Medulla oblongata (tissue), 1 donor: ENCODE measurements around the gene PER1.

Experiments
- DNase-seq: peaks from one replicate; pipeline ENCODE4 v3.0.0-alpha.2; 2015; ENCODE audit errors: extremely low spot score

Gene PER1

GRCh38 chr17:8141741-8142140 is 10.5 kb downstream of the PER1 start:
- no peak for DNase-seq

- no peak for DNase-seq
Observed at GRCh38 chr17:8141045-8141444, 11.2 kb downstream of the PER1 start.

GRCh38 chr17:8140065-8141029 is 11.9 kb downstream of the PER1 start:
- DNase-seq: no peak

- DNase-seq: peak; percentile 95
Observed at GRCh38 chr17:8138672-8139371, 13.4 kb downstream of the PER1 start.

- no peak for DNase-seq
Observed at GRCh38 chr17:8138374-8138671, 13.9 kb downstream of the PER1 start.

- DNase-seq: no peak
Observed at GRCh38 chr17:8137645-8138373, 14.4 kb downstream of the PER1 start.

- DNase-seq: no peak
Observed at GRCh38 chr17:8133941-8134340, 18.3 kb downstream of the PER1 start.

- DNase-seq: no peak
Observed at GRCh38 chr17:8133399-8133798, 18.8 kb downstream of the PER1 start.

- DNase-seq: no peak
Observed at GRCh38 chr17:8131844-8132441, 20.3 kb downstream of the PER1 start.

- DNase-seq: no peak
Observed at GRCh38 chr17:8128125-8128784, 23.9 kb downstream of the PER1 start.

GRCh38 chr17:8126491-8127066 is 25.6 kb downstream of the PER1 start:
- peak; percentile 63 for DNase-seq

GRCh38 chr17:8125947-8126490 is 26.2 kb downstream of the PER1 start:
- DNase-seq: no peak

- peak; percentile 89 for DNase-seq
Observed at GRCh38 chr17:8125154-8125946, 26.9 kb downstream of the PER1 start.

- DNase-seq: no peak
Observed at GRCh38 chr17:8124350-8125153, 27.7 kb downstream of the PER1 start.

GRCh38 chr17:8123695-8124349 is 28.4 kb downstream of the PER1 start, which contains the start of gene HES7:
Gene HES7 (minus strand): TSS chr17:8124106. CDS start chr17:8124084, 22 bp downstream.
- no peak for DNase-seq

- DNase-seq: no peak
Observed at GRCh38 chr17:8122924-8123694, 29.1 kb downstream of the PER1 start.

- DNase-seq: peak; percentile 36
Observed at GRCh38 chr17:8122422-8122923, 29.7 kb downstream of the PER1 start.
